Activated B cell treated with CpG ODN at 0.5 μM for 24 hours (primary cell): ENCODE data around the gene NFYC. TPM values are rescaled to one million over a fixed set of nuclear protein-coding genes. Genes with fewer than 3 reads are reported as not detected.

Experiments used
- ATAC-seq: fragments of 200-7000 bp; cut with Tn5 transposase; one replicate; pipeline ENCODE4 v1.10.0; 2021; ENCODE audit warnings: low read depth, mild to moderate bottlenecking, moderate library complexity
- CTCF ChIA-PET: fragments of 350-600 bp; sonication (Branson Sonifier 250); formaldehyde crosslinking; loops from one replicate; lab custom pipeline; 2021; ENCODE audit warnings: antibody characterized with exemption; lab: Charles Lee
- POLR2A ChIA-PET: fragments of 350-600 bp; sonication (Branson Sonifier 250); formaldehyde crosslinking; loops from one replicate; lab custom pipeline; 2021; ENCODE audit warnings: antibody characterized with exemption; lab: Charles Lee
- DNase-seq: peaks from one replicate; pipeline ENCODE4 v3.0.0; 2022
- H3K27ac Mint-ChIP-seq: one replicate; pipeline ENCODE4 v1.8.0; 2020; ENCODE audit warnings: mixed read lengths
- H3K27me3 Mint-ChIP-seq: one replicate; pipeline ENCODE4 v1.8.0; 2021; ENCODE audit warnings: mixed read lengths
- H3K36me3 Mint-ChIP-seq: one replicate; pipeline ENCODE4 v1.8.0; 2021; ENCODE audit warnings: low read depth, mixed read lengths
- H3K4me1 Mint-ChIP-seq: one replicate; pipeline ENCODE4 v1.8.0; 2021; ENCODE audit warnings: mixed read lengths
- H3K4me3 Mint-ChIP-seq: one replicate; pipeline ENCODE4 v1.8.0; 2020; ENCODE audit warnings: mild to moderate bottlenecking, mixed read lengths
- H3K9me3 Mint-ChIP-seq: one replicate; pipeline ENCODE4 v1.8.0; 2020; ENCODE audit warnings: mixed read lengths
- CTCF ChIP-seq: fragments of 200-600 bp; IDR thresholded peaks from one replicate; pipeline ENCODE4 v1.8.0; 2022; ENCODE audit warnings: antibody characterized with exemption, mild to moderate bottlenecking
- intact Hi-C: fragments of 100-400 bp; cut with micrococcal nuclease; formaldehyde crosslinking; loops from one replicate; pipeline ENCODE4 v1.15.1; 2024
- total RNA-seq: library from RNA; stranded (reverse); gene quantifications from 2 replicates; pipeline ENCODE4 v1.2.3, GENCODE V29; 2022

NFYC gene
- total RNA-seq, 1 donor from 2014 or later: 76.0 TPM

- H3K27me3 Mint-ChIP-seq: no peaks in the 10 kb centered on the region
- H3K4me1 Mint-ChIP-seq: peaks cover 30% of the 10 kb centered on the region
- TF ChIP-seq CTCF: no peak
- no peak overlapping the region for H3K27ac Mint-ChIP-seq
- peaks cover 91% of the 10 kb centered on the region for H3K36me3 Mint-ChIP-seq
- intact Hi-C loops: no loop called here
- ATAC-seq: no peak
- no peaks in the 10 kb centered on the region for H3K9me3 Mint-ChIP-seq
- ChIA-PET CTCF (interaction anchor here (1.3 kb wide), 1 partner anchor 12 kb away, joined by 3 read pairs; no protein-coding TSS in a partner anchor), POLR2A (no interaction called here)
- DNase-seq: no peak
- no peak overlapping the region for H3K4me3 Mint-ChIP-seq
Measured at GRCh38 chr1:40760984-40761383, 69.5 kb downstream of the NFYC start.

GRCh38 chr1:40762144-40762923 is 70.8 kb downstream of the NFYC start:
- no peaks in the 10 kb centered on the region for H3K27me3 Mint-ChIP-seq
- H3K4me3 Mint-ChIP-seq: no peak overlapping the region
- peaks cover 30% of the 10 kb centered on the region for H3K4me1 Mint-ChIP-seq
- no peak overlapping the region for H3K27ac Mint-ChIP-seq
- DNase-seq (no peak), ATAC-seq (no peak)
- H3K9me3 Mint-ChIP-seq: no peaks in the 10 kb centered on the region
- intact Hi-C loops: no loop called here
- POLR2A ChIA-PET: no interaction called here
- CTCF ChIA-PET: no interaction called here
- H3K36me3 Mint-ChIP-seq: peaks cover 91% of the 10 kb centered on the region
- no peak for TF ChIP-seq CTCF

- POLR2A ChIA-PET: interaction anchor here (1.4 kb wide), 1 partner anchor 73 kb away, joined by 12 read pairs; the partner anchor contains the start of gene NFYC
- DNase-seq (no peak), ATAC-seq (no peak)
- TF ChIP-seq CTCF: no peak
- peak overlapping the region; percentile 53 for H3K27ac Mint-ChIP-seq
- H3K4me3 Mint-ChIP-seq: no peak overlapping the region
- no peaks in the 10 kb centered on the region for H3K9me3 Mint-ChIP-seq
- peaks cover 92% of the 10 kb centered on the region for H3K36me3 Mint-ChIP-seq
- H3K4me1 Mint-ChIP-seq: peaks cover 30% of the 10 kb centered on the region
- no peaks in the 10 kb centered on the region for H3K27me3 Mint-ChIP-seq
- intact Hi-C loops: no loop called here
- CTCF ChIA-PET: interaction anchor here (0.6 to 2.7 kb wide), 3 partner anchors 10 to 85 kb away, joined by 3 to 18 read pairs (median 6); no protein-coding TSS in a partner anchor
Measured at GRCh38 chr1:40763742-40764532, 72.4 kb downstream of the NFYC start.

- intact Hi-C loops: no loop called here
- Mint-ChIP-seq H3K27me3 (no peaks in the 10 kb centered on the region), H3K9me3 (no peaks in the 10 kb centered on the region), H3K36me3 (peaks cover 92% of the 10 kb centered on the region), H3K27ac (no peak overlapping the region), H3K4me1 (peaks cover 30% of the 10 kb centered on the region), H3K4me3 (no peak overlapping the region)
- ATAC-seq (no peak), DNase-seq (no peak)
- POLR2A ChIA-PET: interaction anchor here (1.4 kb wide), 1 partner anchor 74 kb away, joined by 12 read pairs; the partner anchor contains the start of gene NFYC
- CTCF ChIA-PET: interaction anchor here (1.4 to 2.7 kb wide), 2 partner anchors 9 to 84 kb away, joined by 6 to 18 read pairs; no protein-coding TSS in a partner anchor
- no peak for TF ChIP-seq CTCF
Measured at GRCh38 chr1:40764981-40765380, 73.5 kb downstream of the NFYC start.
